PFSK-1 (cell line): ENCODE measurements around the gene RASA3.

Experiments used
- FOXP2 ChIP-seq: optimal IDR thresholded peaks from 2 replicates; pipeline ENCODE3; 2011; ENCODE audit warnings: borderline replicate concordance, control low read depth, inconsistent platforms; ENCODE audit not compliant: insufficient read depth; ENCODE audit errors: extremely low read length, extremely low read depth
- POLR2AphosphoS5 ChIP-seq: IDR thresholded peaks from 2 replicates; pipeline ENCODE4 v1.6.1; 2012; ENCODE audit warnings: low read depth, mild to moderate bottlenecking, control low read depth, low read length, moderate library complexity
- REST ChIP-seq, 2 experiments: IDR thresholded peaks; 2 replicates each; pipeline versions ENCODE4 v1.6.1 to v1.8.0; 2011 to 2012; ENCODE audit warnings: low read depth in 2 of 2, low read length in 2 of 2, control low read depth in 1 of 2, inconsistent platforms in 1 of 2, mild to moderate bottlenecking in 1 of 2, moderate library complexity in 1 of 2; ENCODE audit not compliant: insufficient read depth in 1 of 2
- SIN3A ChIP-seq: IDR thresholded peaks from 2 replicates; pipeline ENCODE4 v1.6.1; 2012; ENCODE audit warnings: mild to moderate bottlenecking, low read length, moderate library complexity, borderline replicate concordance; ENCODE audit not compliant: insufficient read depth
- TAF1 ChIP-seq: IDR thresholded peaks from 2 replicates; pipeline ENCODE4 v1.6.1; 2012; ENCODE audit warnings: low read length, control low read depth, borderline replicate concordance; ENCODE audit not compliant: insufficient read depth

RASA3 gene

GRCh38 chr13:113930671-113931637 is 201.5 kb downstream of the RASA3 start:
- no peak for TF ChIP-seq TAF1
- TF ChIP-seq REST (IDR thresholded peaks at IDR 0.05; ENCODE audit: insufficient read depth in 1 of 2, low read depth in 2 of 2, low read length in 2 of 2) = no peak
- TF ChIP-seq FOXP2 = no peak
- no peak for TF ChIP-seq SIN3A
- TF ChIP-seq POLR2AphosphoS5 = no peak

GRCh38 chr13:113929628-113930615 is 202.5 kb downstream of the RASA3 start:
- no peak for TF ChIP-seq TAF1
- no peak for TF ChIP-seq REST (IDR thresholded peaks at IDR 0.05; ENCODE audit: insufficient read depth in 1 of 2, low read depth in 2 of 2, low read length in 2 of 2)
- TF ChIP-seq SIN3A = no peak
- TF ChIP-seq POLR2AphosphoS5 = no peak
- TF ChIP-seq FOXP2 = no peak

DNA sequence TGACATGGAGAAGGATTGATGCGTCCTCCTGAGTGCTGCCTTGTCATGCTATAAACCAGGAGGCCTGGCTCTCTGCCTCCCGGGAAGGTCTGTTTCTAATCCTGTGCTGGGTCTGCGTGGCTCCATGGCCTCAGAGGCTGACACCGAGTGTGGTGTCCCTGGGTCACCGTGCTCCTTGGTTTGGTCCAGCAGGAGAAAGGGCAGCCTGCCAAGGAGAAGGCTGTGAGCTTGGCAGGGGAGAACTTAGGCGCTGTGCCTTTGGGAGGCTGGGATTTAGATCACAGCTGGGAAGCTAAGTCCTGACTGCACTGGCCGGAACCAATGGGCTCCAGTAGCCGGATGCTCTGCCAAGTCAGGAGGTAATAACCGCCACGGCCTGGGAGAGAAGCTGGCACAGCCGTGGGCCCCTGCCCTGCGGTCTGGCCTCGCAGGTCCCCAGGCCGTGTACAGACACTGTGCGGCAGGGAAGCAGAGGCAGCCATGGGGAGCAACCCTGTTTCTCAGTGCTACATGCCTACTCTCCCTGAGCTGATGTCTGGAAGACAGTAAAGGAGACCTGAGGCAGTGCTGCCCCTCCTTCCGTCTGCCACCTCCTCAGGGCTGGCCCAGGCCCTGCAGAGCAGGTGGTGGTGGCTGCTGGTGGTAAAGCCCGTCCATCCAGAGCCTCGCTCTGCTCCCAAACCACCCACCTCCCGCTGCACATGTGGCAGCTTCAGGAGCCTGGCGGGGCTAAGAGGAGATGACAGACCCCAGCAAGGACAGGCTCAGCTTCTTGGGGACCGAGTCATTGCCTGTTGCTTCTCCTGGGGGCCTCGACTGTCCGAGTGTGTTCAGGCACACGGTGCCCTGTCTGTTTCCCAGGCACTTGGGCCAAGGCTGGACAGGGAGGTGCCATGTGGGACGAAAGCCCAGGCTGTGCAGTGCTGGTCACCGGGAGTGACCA is 203.5 kb downstream of the RASA3 start:
- TF ChIP-seq REST (IDR thresholded peaks at IDR 0.05; ENCODE audit: insufficient read depth in 1 of 2, low read depth in 2 of 2, low read length in 2 of 2) (no peak), SIN3A (no peak), TAF1 (no peak), POLR2AphosphoS5 (no peak), FOXP2 (no peak)
